ENCODE measurements around the gene ACBD6.

Gene ACBD6

GRCh38 chr1:180360333-180361075 is 141.9 kb downstream of the ACBD6 start:
- no peak for TF ChIP-seq CTCF (IDR thresholded peaks at IDR 0.05; ENCODE audit: low read depth, low read length, missing control alignments)
- in situ Hi-C loops (cut with HindIII; ENCODE audit: low sequenced_read_pairs), result no loop called here
- no peak overlapping the region for H3K4me3 ChIP-seq (ENCODE audit: low read depth, low read length)
- DNase-seq (ENCODE audit: low read depth), result no peak

- TF ChIP-seq CTCF (IDR thresholded peaks at IDR 0.05; ENCODE audit: low read depth, low read length, missing control alignments), result no peak
- no peak overlapping the region for H3K4me3 ChIP-seq (ENCODE audit: low read depth, low read length)
- DNase-seq (ENCODE audit: low read depth), result no peak
- in situ Hi-C loops (cut with HindIII; ENCODE audit: low sequenced_read_pairs), result no loop called here
Measured at GRCh38 chr1:180358649-180359048, 143.7 kb downstream of the ACBD6 start.

- DNase-seq (ENCODE audit: low read depth), result no peak
- no peak overlapping the region for H3K4me3 ChIP-seq (ENCODE audit: low read depth, low read length)
- no peak for TF ChIP-seq CTCF (IDR thresholded peaks at IDR 0.05; ENCODE audit: low read depth, low read length, missing control alignments)
- in situ Hi-C loops (cut with HindIII; ENCODE audit: low sequenced_read_pairs), result no loop called here
Measured at GRCh38 chr1:180353945-180354344, 148.4 kb downstream of the ACBD6 start.

- no peak overlapping the region for H3K4me3 ChIP-seq (ENCODE audit: low read depth, low read length)
- DNase-seq (ENCODE audit: low read depth), result no peak
- in situ Hi-C loops (cut with HindIII; ENCODE audit: low sequenced_read_pairs), result no loop called here
- no peak for TF ChIP-seq CTCF (IDR thresholded peaks at IDR 0.05; ENCODE audit: low read depth, low read length, missing control alignments)
Measured at GRCh38 chr1:180352588-180352987, 149.8 kb downstream of the ACBD6 start.

GRCh38 chr1:180352021-180352420 is 150.4 kb downstream of the ACBD6 start:
- no peak overlapping the region for H3K4me3 ChIP-seq (ENCODE audit: low read depth, low read length)
- in situ Hi-C loops (cut with HindIII; ENCODE audit: low sequenced_read_pairs), result no loop called here
- DNase-seq (ENCODE audit: low read depth), result no peak
- TF ChIP-seq CTCF (IDR thresholded peaks at IDR 0.05; ENCODE audit: low read depth, low read length, missing control alignments), result no peak

- no peak overlapping the region for H3K4me3 ChIP-seq (ENCODE audit: low read depth, low read length)
- no peak for TF ChIP-seq CTCF (IDR thresholded peaks at IDR 0.05; ENCODE audit: low read depth, low read length, missing control alignments)
- in situ Hi-C loops (cut with HindIII; ENCODE audit: low sequenced_read_pairs), result no loop called here
- DNase-seq (ENCODE audit: low read depth), result no peak
Measured at GRCh38 chr1:180345148-180345547, 157.2 kb downstream of the ACBD6 start.

Measured in astrocyte of the cerebellum (primary cell).